ENCODE results near the gene STIMATE. TPM values are rescaled to one million over a fixed set of nuclear protein-coding genes. Genes with fewer than 3 reads are reported as not detected.
A peak's percentile ranks its signal among the peaks of the same experiment; 100 is the strongest.

STIMATE gene
- total RNA-seq, 2 donors from 2014 or later = 7.9 to 14.1 TPM

GRCh38 chr3:52874864-52875587 is 22.3 kb downstream of the STIMATE start:
- intact Hi-C loops (cut with DNase I) = no loop called here
- ATAC-seq (no peak), DNase-seq (no peak)

DNA sequence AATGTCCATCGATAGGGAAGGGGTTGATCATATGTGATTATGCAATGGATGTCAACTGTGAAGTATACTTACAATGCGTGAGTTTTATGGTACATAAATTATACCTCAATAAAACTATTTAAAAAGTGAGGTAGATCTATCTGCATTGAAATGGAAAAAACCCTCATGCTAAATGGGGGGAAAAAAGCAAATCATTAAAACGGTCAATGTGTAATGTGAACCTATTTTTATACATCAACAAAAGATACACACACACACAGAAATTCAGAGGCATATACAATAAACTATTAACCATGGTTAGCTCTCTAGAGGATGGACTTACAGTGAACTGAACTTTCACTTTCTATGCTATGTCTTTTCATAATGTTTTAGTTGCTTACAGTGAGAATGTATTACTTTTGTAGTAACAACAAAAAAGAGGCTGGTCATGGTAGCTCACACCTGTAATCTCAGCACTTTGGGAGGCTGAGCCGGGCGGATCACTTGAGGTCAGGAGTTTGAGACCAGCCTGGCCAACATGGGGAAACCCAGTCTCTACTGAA is 23.1 kb downstream of the STIMATE start:
- intact Hi-C loops (cut with DNase I) = no loop called here
- DNase-seq = no peak
- no peak for ATAC-seq

GRCh38 chr3:52873433-52874159 is 23.8 kb downstream of the STIMATE start:
- DNase-seq (no peak), ATAC-seq (no peak)
- intact Hi-C loops (cut with DNase I) = no loop called here

DNA sequence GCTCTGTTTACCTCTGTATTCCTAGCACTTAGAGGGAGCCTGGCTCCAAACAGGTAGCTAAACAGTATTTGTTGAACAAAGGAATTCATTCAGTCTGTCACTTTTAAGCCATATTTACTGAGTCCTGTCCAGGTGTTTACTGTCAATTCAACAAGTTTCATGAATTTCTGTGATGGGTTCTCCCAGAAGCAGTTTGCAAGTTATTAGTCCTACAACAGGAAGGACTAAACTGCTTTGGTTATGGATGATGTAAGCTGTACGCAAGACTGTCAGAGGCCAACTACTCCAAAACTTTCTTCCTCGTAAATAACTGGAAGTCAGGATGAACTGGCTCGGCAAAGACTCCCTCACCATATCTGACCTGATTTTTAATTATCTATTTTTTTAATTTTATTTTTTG is 25.1 kb downstream of the STIMATE start:
- intact Hi-C loops (cut with DNase I) = no loop called here
- no peak for ATAC-seq
- no peak for DNase-seq

GRCh38 chr3:52871761-52872160 is 25.6 kb downstream of the STIMATE start:
- ATAC-seq (no peak), DNase-seq (no peak)
- intact Hi-C loops (cut with DNase I) = no loop called here

GRCh38 chr3:52870471-52870870 is 26.9 kb downstream of the STIMATE start:
- ATAC-seq = no peak
- intact Hi-C loops (cut with DNase I) = no loop called here
- no peak for DNase-seq

DNA sequence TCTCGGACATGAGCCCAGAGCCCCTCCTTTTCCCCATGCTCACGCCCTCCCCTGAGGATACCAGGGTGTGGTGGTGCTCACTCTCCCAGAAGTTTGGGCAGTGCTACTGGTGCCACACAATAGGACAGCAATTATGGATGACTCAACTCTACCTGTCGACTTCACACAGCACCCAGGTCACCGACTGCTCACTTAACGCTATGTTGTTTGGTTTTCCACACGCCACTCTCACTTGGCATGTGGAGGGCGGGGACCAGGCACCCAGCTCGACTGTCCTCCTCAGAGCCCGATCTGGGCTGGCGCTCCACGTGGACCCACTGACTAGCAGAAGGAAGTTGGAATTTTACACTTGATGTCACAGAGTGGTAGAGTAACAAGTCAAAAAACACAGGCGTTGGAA is 30.9 kb downstream of the STIMATE start:
- ATAC-seq (no peak), DNase-seq (no peak)
- intact Hi-C loops (cut with DNase I) = no loop called here

DNA sequence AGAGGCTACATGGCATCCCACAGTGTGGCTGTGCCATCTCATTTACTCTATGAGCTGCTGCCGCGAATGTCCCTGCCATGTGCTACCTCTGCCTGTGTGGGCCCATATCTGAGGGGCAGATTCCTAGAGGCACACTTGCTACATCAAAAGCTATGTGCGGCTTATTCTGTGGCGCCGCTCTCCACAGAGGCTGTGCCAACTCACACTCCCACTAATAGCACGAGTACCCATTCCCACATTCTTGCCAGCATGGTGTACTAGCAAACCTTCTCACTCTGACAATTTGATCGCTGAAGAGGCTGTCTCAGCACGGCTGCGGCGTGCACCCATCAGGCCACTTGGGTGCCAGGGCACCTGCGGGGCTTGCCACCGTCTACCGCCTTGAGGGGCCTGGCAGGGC is 31.4 kb downstream of the STIMATE start:
- no peak for DNase-seq
- no peak for ATAC-seq
- intact Hi-C loops (cut with DNase I) = no loop called here

- no peak for DNase-seq
- intact Hi-C loops (cut with DNase I) = no loop called here
- no peak for ATAC-seq
These were observed 37.0 kb downstream of the STIMATE start for GRCh38 chr3:52860424-52860768.

DNA sequence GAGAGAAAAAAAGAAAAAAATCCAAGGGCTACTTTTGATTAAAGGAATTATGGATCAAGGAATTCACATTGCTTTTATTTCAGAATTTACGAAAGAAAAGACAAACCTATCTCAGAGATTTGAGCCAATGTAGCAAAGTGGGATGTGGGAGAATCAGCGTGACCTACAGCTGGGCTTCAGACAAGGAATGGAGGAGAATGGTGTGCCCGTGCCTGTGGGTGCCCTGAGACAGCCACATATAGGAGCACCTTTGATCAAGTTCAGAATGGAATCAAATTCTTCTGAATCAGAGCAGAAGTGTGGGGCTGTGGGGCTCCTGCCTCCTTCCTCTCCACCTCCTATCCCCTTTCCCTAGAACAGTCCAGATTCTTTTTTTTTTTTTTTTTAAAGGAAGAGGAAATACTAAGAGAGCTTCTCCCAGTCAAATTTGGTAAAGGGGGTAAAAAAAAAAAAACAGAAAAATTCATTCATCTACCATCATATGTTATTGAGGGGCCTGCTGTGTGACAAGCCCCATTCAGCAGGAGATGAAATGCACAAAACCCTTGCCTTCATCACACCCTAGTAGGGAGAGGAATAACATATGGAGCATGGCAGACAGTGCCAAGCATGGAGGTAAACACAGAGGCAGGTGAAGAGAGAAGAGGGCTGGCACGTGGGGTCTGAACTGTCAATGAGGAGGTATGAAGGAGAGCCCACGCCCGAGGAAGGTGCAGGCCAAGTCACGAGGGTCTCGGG is 37.5 kb downstream of the STIMATE start:
- ATAC-seq = no peak

GRCh38 chr3:52857864-52858263 is 39.5 kb downstream of the STIMATE start:
- intact Hi-C loops (cut with DNase I) = no loop called here
- ATAC-seq (no peak), DNase-seq (no peak)

More for the DNA sequence above, 37.5 kb downstream of the STIMATE start:
- intact Hi-C loops (cut with DNase I) = no loop called here
- no peak for DNase-seq

DNA sequence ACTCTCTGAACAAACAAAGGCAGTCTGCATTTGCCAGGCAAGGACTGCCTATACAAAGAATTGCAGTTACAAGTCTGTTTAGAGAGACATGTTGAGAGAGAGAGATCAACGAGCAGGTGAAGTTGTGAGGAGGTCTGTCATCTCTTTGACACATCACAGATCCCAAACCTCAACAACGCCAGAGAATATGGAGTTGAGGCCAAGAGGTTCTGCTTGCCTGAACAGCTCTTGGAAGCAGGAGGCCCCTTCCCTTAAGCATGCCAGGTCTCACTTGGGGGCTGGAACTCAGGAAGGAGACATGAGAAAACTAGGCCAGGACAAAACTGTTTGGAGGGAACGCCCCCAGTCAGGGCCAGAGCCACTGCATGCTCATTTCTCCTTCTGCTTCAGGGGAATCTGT is 40.2 kb downstream of the STIMATE start:
- DNase-seq (no peak), ATAC-seq (no peak)
- intact Hi-C loops (cut with DNase I) = no loop called here

- no peak for DNase-seq
- ATAC-seq = no peak
- intact Hi-C loops (cut with DNase I) = no loop called here
These were observed 40.7 kb downstream of the STIMATE start for GRCh38 chr3:52856666-52857065.

DNA sequence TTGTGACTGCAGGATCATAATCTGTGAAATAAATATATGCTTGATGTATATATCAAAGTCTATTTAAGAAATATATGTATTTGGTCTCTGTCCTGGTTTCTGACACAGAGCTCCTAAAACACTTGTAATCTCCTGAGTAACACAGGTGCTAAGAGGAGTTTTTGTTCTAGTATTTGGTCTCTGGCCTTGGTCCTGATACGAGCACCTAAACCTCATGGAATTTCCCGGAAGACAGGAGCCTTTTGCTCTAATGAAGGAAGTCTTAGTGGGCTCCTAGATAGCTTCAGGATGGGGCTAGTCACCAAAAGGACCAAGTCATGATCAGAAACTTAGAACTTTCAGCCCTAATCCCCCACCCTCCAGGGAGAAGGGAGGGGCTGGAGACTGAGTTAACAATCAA is 43.3 kb downstream of the STIMATE start:
- no peak for ATAC-seq
- DNase-seq = no peak
- intact Hi-C loops (cut with DNase I) = no loop called here

DNA sequence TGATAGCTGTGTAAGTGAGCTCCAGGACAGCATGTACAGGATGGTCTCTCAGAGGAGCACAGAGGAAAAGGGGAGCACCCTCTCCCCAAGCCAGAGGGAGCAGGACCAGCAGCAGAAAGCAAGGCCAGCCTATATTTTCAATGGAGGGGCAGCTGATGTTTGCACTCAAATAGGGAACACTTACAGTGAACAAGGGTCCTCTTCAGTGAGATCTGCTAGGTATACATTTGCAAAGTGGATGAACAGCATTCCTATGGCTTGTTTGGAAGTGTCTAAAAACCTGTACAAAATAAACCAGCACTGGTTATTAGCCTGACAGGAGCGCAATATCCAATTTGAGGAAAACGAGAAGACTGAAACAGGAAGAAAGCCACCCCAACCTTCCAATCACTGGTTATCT is 44.9 kb downstream of the STIMATE start:
- DNase-seq = no peak
- intact Hi-C loops (cut with DNase I) = no loop called here
- ATAC-seq = no peak

GRCh38 chr3:52851348-52851747 is 46.0 kb downstream of the STIMATE start:
- intact Hi-C loops (cut with DNase I) = loop anchor here in 1 of 2 donors (2.0 kb wide), 1 partner anchor 221 kb away; no protein-coding TSS in a partner anchor
- ATAC-seq = peak; percentile 40 to 65

GRCh38 chr3:52849656-52850055 is 47.7 kb downstream of the STIMATE start:
- ATAC-seq = no peak
- intact Hi-C loops (cut with DNase I) = loop anchor here in 1 of 2 donors (2.0 to 5.0 kb wide), 2 partner anchors 43 to 223 kb away; no protein-coding TSS in a partner anchor
- DNase-seq = no peak

More at GRCh38 chr3:52851348-52851747, 46.0 kb downstream of the STIMATE start:
- no peak for DNase-seq

DNA sequence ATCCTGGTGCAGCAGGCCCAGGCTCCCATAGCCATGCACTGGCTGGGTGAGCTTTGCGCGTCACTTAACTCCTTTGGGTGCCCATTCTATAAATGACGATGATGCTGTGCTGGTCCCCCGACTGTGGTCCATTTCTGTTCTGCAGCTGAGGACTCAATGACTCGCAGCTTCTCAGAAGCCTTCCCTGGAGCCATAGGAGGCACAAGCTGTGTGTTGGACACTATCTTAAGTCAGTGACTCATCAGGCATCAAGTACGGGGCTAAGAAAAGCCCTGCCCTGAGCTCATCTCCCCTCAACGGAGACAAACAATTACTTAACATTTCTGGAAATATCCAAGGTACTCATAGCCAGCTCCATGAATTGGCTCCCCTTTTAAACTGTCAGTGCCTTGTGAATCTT is 48.7 kb downstream of the STIMATE start:
- ATAC-seq (peak in 1 of 2 donors; percentile 67), DNase-seq (no peak)
- intact Hi-C loops (cut with DNase I) = loop anchor here in 1 of 2 donors (5.0 kb wide), 1 partner anchor 44 kb away; no protein-coding TSS in a partner anchor

- DNase-seq (no peak), ATAC-seq (no peak)
- intact Hi-C loops (cut with DNase I) = loop anchor here in 1 of 2 donors (5.0 kb wide), 1 partner anchor 45 kb away; no protein-coding TSS in a partner anchor
These were observed 49.6 kb downstream of the STIMATE start for GRCh38 chr3:52847726-52848125.

- DNase-seq = no peak
- ATAC-seq = no peak
- intact Hi-C loops (cut with DNase I) = loop anchor here in 1 of 2 donors (5.0 kb wide), 1 partner anchor 45 kb away; no protein-coding TSS in a partner anchor
These were observed 50.1 kb downstream of the STIMATE start for GRCh38 chr3:52847241-52847640.

Data from left cardiac atrium (tissue), 4 donors.